GM23338 (cell line): ENCODE data around the gene SMTNL2. TPM values are rescaled to one million over a fixed set of nuclear protein-coding genes. Genes with fewer than 3 reads are reported as not detected.

Experiments used
- ATAC-seq: fragments of 200-7000 bp; cut with Tn5 transposase; 3 replicates; pipeline ENCODE4 v1.9.1; 2020
- DNase-seq: peaks from one replicate; pipeline ENCODE4 v3.0.0-alpha.2; 2015; ENCODE audit warnings: low spot score
- H2AFZ ChIP-seq: fragments of 200-600 bp; sonication (generic); 2 replicates; pipeline ENCODE4 v1.8.0; 2016; ENCODE audit warnings: antibody characterized with exemption, mild to moderate bottlenecking, moderate library complexity
- H3F3A ChIP-seq: fragments of 200-600 bp; sonication (generic); replicated peaks from 2 replicates; pipeline ENCODE4 v1.8.0; 2017; ENCODE audit warnings: antibody characterized with exemption, mixed run types, low read depth
- H3K27ac ChIP-seq: fragments of 200-600 bp; sonication (generic); 2 replicates; pipeline ENCODE4 v1.6.1; 2016; ENCODE audit warnings: low read depth
- H3K27me3 ChIP-seq: fragments of 200-600 bp; sonication (generic); 2 replicates; pipeline ENCODE4 v1.8.0; 2016; ENCODE audit warnings: mild to moderate bottlenecking, mixed run types, moderate library complexity; ENCODE audit not compliant: insufficient read depth
- H3K36me3 ChIP-seq: fragments of 200-600 bp; sonication (generic); 2 replicates; pipeline ENCODE4 v1.8.0; 2016; ENCODE audit warnings: mild to moderate bottlenecking; ENCODE audit not compliant: insufficient read depth
- H3K4me1 ChIP-seq: fragments of 200-600 bp; sonication (generic); 2 replicates; pipeline ENCODE4 v1.8.0; 2016; ENCODE audit warnings: mild to moderate bottlenecking, moderate library complexity; ENCODE audit not compliant: insufficient read depth
- H3K4me2 ChIP-seq: fragments of 200-600 bp; sonication (generic); 2 replicates; pipeline ENCODE4 v1.7.1; 2017; ENCODE audit warnings: mixed run types
- H3K4me3 ChIP-seq: fragments of 200-600 bp; sonication (generic); 2 replicates; pipeline ENCODE4 v1.6.1; 2016; ENCODE audit warnings: mixed run types
- H3K79me2 ChIP-seq: fragments of 200-600 bp; sonication (generic); replicated peaks from 2 replicates; pipeline ENCODE4 v1.8.0; 2017; ENCODE audit warnings: mild to moderate bottlenecking; ENCODE audit not compliant: insufficient read depth
- H3K9me2 ChIP-seq: fragments of 200-600 bp; sonication (generic); 2 replicates; pipeline ENCODE4 v1.8.0; 2017; ENCODE audit not compliant: insufficient read depth
- H4K20me1 ChIP-seq: fragments of 200-600 bp; sonication (generic); replicated peaks from 2 replicates; pipeline ENCODE4 v1.8.0; 2017; ENCODE audit warnings: mild to moderate bottlenecking; ENCODE audit not compliant: insufficient read depth
- H3K27ac Mint-ChIP-seq: 2 replicates; pipeline ENCODE4 v1.8.0; 2020; ENCODE audit warnings: inconsistent platforms, mild to moderate bottlenecking, moderate library complexity, mixed read lengths
- H3K27me3 Mint-ChIP-seq: 3 replicates; pipeline ENCODE4 v1.8.0; 2022; ENCODE audit warnings: low read depth, mild to moderate bottlenecking, moderate library complexity, mixed read lengths, inconsistent platforms; ENCODE audit not compliant: insufficient read depth, poor library complexity
- H3K36me3 Mint-ChIP-seq: 3 replicates; pipeline ENCODE4 v1.8.0; 2021; ENCODE audit warnings: low read depth, mild to moderate bottlenecking, inconsistent platforms, moderate library complexity, mixed read lengths
- H3K4me1 Mint-ChIP-seq: 3 replicates; pipeline ENCODE4 v1.8.0; 2020; ENCODE audit warnings: mild to moderate bottlenecking, inconsistent platforms, mixed read lengths
- H3K4me3 Mint-ChIP-seq: 3 replicates; pipeline ENCODE4 v1.8.0; 2021; ENCODE audit warnings: moderate library complexity, mild to moderate bottlenecking, inconsistent platforms, mixed read lengths
- H3K9me3 Mint-ChIP-seq: 3 replicates; pipeline ENCODE4 v1.8.0; 2020; ENCODE audit warnings: moderate library complexity, mild to moderate bottlenecking, inconsistent platforms, mixed read lengths
- CREB1 ChIP-seq: fragments of 250-450 bp; sonication (Bioruptor Pico); IDR thresholded peaks from 2 replicates; pipeline ENCODE4 v1.5.0; 2020; ENCODE audit warnings: low read depth, mild to moderate bottlenecking, moderate library complexity
- EZH2 ChIP-seq: fragments of 200-600 bp; sonication (generic); IDR thresholded peaks from one replicate; pipeline ENCODE4 v1.8.0; 2017; ENCODE audit warnings: antibody characterized with exemption, mild to moderate bottlenecking, low read depth; ENCODE audit not compliant: unreplicated experiment
- EZH2phosphoT487 ChIP-seq: fragments of 200-600 bp; sonication (generic); IDR thresholded peaks from one replicate; pipeline ENCODE4 v1.8.1; 2018; ENCODE audit warnings: antibody characterized with exemption; ENCODE audit not compliant: unreplicated experiment
- ZNF114 ChIP-seq: fragments of 250-450 bp; sonication (Bioruptor Pico); IDR thresholded peaks from 2 replicates; pipeline ENCODE4 v1.5.0; 2020; ENCODE audit warnings: mild to moderate bottlenecking, moderate library complexity
- polyA plus RNA-seq: library from polyadenylated mRNA; unstranded; fragments of >200 nt; fragmentation: Nextera tagmentation; extraction: Ambion mirVana; gene quantifications from 2 replicates; pipeline ENCODE4 v1.2.1, GENCODE V29; 2016
- total RNA-seq: library from RNA; depleted of rRNA; stranded (reverse); fragments of >200 nt; shearing (Covaris generic); gene quantifications from 2 replicates; pipeline ENCODE4 v1.2.3, GENCODE V29; 2014
- TF ChIP-seq, protein P1 (sequence below): fragments of 250-450 bp; sonication (Bioruptor Pico); IDR thresholded peaks from 2 replicates; pipeline ENCODE4 v1.5.0; 2020; ENCODE audit warnings: mild to moderate bottlenecking, moderate library complexity
- TF ChIP-seq, protein P2 (sequence below), 2 experiments: fragments of 200-600 bp in 1 of 2; sonication (generic) in 1 of 2; conservative IDR thresholded peaks; 2 replicates each; pipeline versions ENCODE4 v1.5.1 to v1.6.1; 2016 to 2017; ENCODE audit warnings: antibody characterized with exemption in 2 of 2, low read depth in 2 of 2, mild to moderate bottlenecking in 2 of 2, moderate library complexity in 1 of 2
- TF ChIP-seq, protein P3 (sequence below): IDR thresholded peaks from 2 replicates; pipeline ENCODE4 v1.6.1; 2016; ENCODE audit warnings: antibody characterized with exemption

Gene SMTNL2
- total and polyA plus RNA-seq, 2 experiments from 2014 or later, result 1.3 to 4.3 TPM

DNA sequence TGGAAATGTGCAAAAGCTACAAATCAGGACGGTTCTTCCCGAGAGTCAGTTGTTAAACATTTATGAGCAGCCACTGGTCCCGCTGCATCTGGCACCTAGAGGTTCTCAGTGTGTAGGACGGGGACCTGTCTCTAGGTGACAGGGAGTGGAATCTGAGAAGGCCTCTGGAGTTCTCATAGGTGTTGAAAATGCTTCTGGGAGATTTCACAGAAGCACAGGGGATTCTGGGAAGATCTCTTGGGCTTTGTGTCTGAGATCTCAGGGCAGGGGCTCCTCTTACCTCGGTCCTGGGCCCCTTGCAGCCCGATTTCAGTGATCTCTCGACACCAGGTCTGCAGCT is 48.2 kb downstream of the SMTNL2 start (continued):
- TF ChIP-seq, protein P1, sequence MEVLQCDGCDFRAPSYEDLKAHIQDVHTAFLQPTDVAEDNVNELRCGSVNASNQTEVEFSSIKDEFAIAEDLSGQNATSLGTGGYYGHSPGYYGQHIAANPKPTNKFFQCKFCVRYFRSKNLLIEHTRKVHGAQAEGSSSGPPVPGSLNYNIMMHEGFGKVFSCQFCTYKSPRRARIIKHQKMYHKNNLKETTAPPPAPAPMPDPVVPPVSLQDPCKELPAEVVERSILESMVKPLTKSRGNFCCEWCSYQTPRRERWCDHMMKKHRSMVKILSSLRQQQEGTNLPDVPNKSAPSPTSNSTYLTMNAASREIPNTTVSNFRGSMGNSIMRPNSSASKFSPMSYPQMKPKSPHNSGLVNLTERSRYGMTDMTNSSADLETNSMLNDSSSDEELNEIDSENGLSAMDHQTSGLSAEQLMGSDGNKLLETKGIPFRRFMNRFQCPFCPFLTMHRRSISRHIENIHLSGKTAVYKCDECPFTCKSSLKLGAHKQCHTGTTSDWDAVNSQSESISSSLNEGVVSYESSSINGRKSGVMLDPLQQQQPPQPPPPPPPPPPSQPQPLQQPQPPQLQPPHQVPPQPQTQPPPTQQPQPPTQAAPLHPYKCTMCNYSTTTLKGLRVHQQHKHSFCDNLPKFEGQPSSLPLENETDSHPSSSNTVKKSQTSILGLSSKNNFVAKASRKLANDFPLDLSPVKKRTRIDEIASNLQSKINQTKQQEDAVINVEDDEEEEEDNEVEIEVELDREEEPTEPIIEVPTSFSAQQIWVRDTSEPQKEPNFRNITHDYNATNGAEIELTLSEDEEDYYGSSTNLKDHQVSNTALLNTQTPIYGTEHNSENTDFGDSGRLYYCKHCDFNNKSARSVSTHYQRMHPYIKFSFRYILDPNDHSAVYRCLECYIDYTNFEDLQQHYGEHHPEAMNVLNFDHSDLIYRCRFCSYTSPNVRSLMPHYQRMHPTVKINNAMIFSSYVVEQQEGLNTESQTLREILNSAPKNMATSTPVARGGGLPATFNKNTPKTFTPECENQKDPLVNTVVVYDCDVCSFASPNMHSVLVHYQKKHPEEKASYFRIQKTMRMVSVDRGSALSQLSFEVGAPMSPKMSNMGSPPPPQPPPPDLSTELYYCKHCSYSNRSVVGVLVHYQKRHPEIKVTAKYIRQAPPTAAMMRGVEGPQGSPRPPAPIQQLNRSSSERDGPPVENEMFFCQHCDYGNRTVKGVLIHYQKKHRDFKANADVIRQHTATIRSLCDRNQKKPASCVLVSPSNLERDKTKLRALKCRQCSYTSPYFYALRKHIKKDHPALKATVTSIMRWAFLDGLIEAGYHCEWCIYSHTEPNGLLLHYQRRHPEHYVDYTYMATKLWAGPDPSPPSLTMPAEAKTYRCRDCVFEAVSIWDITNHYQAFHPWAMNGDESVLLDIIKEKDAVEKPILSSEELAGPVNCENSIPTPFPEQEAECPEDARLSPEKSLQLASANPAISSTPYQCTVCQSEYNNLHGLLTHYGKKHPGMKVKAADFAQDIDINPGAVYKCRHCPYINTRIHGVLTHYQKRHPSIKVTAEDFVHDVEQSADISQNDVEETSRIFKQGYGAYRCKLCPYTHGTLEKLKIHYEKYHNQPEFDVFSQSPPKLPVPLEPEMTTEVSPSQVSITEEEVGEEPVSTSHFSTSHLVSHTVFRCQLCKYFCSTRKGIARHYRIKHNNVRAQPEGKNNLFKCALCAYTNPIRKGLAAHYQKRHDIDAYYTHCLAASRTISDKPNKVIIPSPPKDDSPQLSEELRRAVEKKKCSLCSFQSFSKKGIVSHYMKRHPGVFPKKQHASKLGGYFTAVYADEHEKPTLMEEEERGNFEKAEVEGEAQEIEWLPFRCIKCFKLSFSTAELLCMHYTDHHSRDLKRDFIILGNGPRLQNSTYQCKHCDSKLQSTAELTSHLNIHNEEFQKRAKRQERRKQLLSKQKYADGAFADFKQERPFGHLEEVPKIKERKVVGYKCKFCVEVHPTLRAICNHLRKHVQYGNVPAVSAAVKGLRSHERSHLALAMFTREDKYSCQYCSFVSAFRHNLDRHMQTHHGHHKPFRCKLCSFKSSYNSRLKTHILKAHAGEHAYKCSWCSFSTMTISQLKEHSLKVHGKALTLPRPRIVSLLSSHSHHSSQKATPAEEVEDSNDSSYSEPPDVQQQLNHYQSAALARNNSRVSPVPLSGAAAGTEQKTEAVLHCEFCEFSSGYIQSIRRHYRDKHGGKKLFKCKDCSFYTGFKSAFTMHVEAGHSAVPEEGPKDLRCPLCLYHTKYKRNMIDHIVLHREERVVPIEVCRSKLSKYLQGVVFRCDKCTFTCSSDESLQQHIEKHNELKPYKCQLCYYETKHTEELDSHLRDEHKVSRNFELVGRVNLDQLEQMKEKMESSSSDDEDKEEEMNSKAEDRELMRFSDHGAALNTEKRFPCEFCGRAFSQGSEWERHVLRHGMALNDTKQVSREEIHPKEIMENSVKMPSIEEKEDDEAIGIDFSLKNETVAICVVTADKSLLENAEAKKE (CRISPR knock-in tag), result no peak
- no peak for TF ChIP-seq EZH2

DNA sequence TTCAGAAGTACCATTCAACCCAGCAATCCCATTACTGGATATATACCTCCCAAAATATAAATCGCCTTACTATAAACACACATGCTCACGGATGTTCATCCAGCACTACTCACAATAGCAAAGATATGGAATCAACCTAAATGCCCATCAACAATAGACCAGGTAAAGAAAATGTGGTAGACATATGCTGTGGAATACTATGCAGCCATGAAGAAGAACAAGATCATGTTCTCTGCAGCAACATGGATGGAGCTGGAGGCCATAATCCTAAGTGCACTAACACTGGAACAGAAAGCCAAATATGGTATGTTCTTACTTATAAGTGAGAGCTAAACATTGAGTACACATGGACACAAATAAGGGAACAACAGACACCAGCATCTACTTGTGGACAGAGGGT is 49.3 kb downstream of the SMTNL2 start:
- Histone ChIP-seq H3K27ac (no peak overlapping the region), H3K4me2 (no peak overlapping the region), H3K27me3 (peaks cover 27% of the 10 kb centered on the region), H3K9me2 (no peaks in the 10 kb centered on the region), H2AFZ (no peak overlapping the region), H4K20me1 (no peaks in the 10 kb centered on the region), H3F3A (peaks cover 3% of the 10 kb centered on the region; the same call in 1 of the 2 replicates), H3K4me3 (no peak overlapping the region), H3K79me2 (no peaks in the 10 kb centered on the region), H3K36me3 (no peaks in the 10 kb centered on the region), H3K4me1 (peaks cover 20% of the 10 kb centered on the region)
- H3K9me3 Mint-ChIP-seq, result no peaks in the 10 kb centered on the region; the same call in 2 of the 3 replicates
- H3K27ac Mint-ChIP-seq, result no peak overlapping the region
- peaks cover 34% of the 10 kb centered on the region for H3K27me3 Mint-ChIP-seq
- no peak overlapping the region for H3K4me3 Mint-ChIP-seq
- no peak for TF ChIP-seq CREB1 (CRISPR knock-in tag)
- TF ChIP-seq, protein P1 (CRISPR knock-in tag), result no peak
- TF ChIP-seq, protein P2, sequence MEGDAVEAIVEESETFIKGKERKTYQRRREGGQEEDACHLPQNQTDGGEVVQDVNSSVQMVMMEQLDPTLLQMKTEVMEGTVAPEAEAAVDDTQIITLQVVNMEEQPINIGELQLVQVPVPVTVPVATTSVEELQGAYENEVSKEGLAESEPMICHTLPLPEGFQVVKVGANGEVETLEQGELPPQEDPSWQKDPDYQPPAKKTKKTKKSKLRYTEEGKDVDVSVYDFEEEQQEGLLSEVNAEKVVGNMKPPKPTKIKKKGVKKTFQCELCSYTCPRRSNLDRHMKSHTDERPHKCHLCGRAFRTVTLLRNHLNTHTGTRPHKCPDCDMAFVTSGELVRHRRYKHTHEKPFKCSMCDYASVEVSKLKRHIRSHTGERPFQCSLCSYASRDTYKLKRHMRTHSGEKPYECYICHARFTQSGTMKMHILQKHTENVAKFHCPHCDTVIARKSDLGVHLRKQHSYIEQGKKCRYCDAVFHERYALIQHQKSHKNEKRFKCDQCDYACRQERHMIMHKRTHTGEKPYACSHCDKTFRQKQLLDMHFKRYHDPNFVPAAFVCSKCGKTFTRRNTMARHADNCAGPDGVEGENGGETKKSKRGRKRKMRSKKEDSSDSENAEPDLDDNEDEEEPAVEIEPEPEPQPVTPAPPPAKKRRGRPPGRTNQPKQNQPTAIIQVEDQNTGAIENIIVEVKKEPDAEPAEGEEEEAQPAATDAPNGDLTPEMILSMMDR (conservative IDR thresholded peaks at IDR 0.05; ENCODE audit: low read depth in 2 of 2), result no peak
- TF ChIP-seq, protein P3, sequence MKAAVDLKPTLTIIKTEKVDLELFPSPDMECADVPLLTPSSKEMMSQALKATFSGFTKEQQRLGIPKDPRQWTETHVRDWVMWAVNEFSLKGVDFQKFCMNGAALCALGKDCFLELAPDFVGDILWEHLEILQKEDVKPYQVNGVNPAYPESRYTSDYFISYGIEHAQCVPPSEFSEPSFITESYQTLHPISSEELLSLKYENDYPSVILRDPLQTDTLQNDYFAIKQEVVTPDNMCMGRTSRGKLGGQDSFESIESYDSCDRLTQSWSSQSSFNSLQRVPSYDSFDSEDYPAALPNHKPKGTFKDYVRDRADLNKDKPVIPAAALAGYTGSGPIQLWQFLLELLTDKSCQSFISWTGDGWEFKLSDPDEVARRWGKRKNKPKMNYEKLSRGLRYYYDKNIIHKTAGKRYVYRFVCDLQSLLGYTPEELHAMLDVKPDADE, result no peak
- no peak for TF ChIP-seq EZH2phosphoT487
- no peak for TF ChIP-seq ZNF114 (CRISPR knock-in tag)
- DNase-seq (no peak), ATAC-seq (no peak)
- no peaks in the 10 kb centered on the region; the same call in 2 of the 3 replicates for H3K36me3 Mint-ChIP-seq
- peaks cover 40% of the 10 kb centered on the region for H3K4me1 Mint-ChIP-seq
